ENCODE data around the gene SLC6A3.
"Not testable (repeated sequence)": the region's sequence is repeated elsewhere in the genome, so short reads cannot be mapped to it uniquely, and the experiment has no call there.

The SLC6A3 gene

GRCh38 chr5:1439388-1440097, 5.7 kb downstream of the SLC6A3 start:
- no peak for DNase-seq

- DNase-seq, result no peak
Measured at GRCh38 chr5:1438871-1439270, 6.4 kb downstream of the SLC6A3 start.

- no peak for DNase-seq
Measured at GRCh38 chr5:1437876-1438559, 7.2 kb downstream of the SLC6A3 start.

- DNase-seq, result peak; percentile 29
Measured at GRCh38 chr5:1437226-1437829, 7.9 kb downstream of the SLC6A3 start.

GRCh38 chr5:1436681-1437080, 8.6 kb downstream of the SLC6A3 start:
- no peak for DNase-seq

- no peak for DNase-seq
Measured at GRCh38 chr5:1436036-1436435, 9.2 kb downstream of the SLC6A3 start.

- DNase-seq, result no peak
Measured at GRCh38 chr5:1435369-1435768, 9.9 kb downstream of the SLC6A3 start.

GRCh38 chr5:1432296-1432695, 12.9 kb downstream of the SLC6A3 start:
- no peak for DNase-seq

GRCh38 chr5:1431896-1432295, 13.3 kb downstream of the SLC6A3 start:
- DNase-seq, result no peak

- DNase-seq, result no peak
Measured at GRCh38 chr5:1431021-1431811, 14.0 kb downstream of the SLC6A3 start.

GRCh38 chr5:1430121-1430795, 15.0 kb downstream of the SLC6A3 start:
- no peak for DNase-seq

GRCh38 chr5:1429496-1429895, 15.7 kb downstream of the SLC6A3 start:
- DNase-seq, result no peak

- DNase-seq, result no peak
Measured at GRCh38 chr5:1429066-1429465, 16.2 kb downstream of the SLC6A3 start.

GRCh38 chr5:1428107-1428506, 17.1 kb downstream of the SLC6A3 start:
- DNase-seq, result no peak

GRCh38 chr5:1424716-1425115, 20.5 kb downstream of the SLC6A3 start:
- DNase-seq, result no peak

- DNase-seq, result no peak
Measured at GRCh38 chr5:1423901-1424603, 21.2 kb downstream of the SLC6A3 start.

GRCh38 chr5:1422522-1422921, 22.7 kb downstream of the SLC6A3 start:
- not testable (repeated sequence) for DNase-seq

GRCh38 chr5:1421521-1422341, 23.5 kb downstream of the SLC6A3 start:
- no peak for DNase-seq

- DNase-seq, result no peak
Measured at GRCh38 chr5:1420211-1421195, 24.7 kb downstream of the SLC6A3 start.

All from DMS 273 treated with DMSO at 0.1 percent for 48 hours (cell line).